ENCODE measurements around the gene TMEM167A. TPM values are rescaled to one million over a fixed set of nuclear protein-coding genes. Genes with fewer than 3 reads are reported as not detected.
A peak's percentile ranks its signal among the peaks of the same experiment; 100 is the strongest.
"Not testable (repeated sequence)": the region's sequence is repeated elsewhere in the genome, so short reads cannot be mapped to it uniquely, and the experiment has no call there.

The TMEM167A gene
- total and polyA plus RNA-seq, 8 donors, result 75.3 to 127 (median 83.4) TPM

DNA sequence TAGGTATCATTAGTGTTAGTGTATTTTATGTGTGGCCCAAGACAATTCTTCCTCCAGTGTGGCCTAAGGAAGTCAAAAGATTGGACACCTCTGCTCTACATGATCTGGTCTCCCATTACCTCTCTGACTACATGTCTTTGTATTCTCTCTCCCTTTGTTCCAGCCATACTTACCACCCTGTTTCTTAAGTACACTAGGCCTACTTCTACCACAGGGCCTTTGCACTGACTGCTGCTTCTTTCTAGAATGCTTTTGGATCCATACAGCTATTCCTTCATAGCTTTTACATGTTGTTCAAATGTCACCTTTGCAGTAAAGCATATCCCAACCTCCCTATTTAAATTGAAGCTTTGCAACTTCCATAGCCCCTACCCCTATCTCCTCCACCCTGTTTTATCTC is 5.6 kb upstream of the TMEM167A start:
- intact Hi-C loops (cut with DNase I), result no loop called here
- ATAC-seq, result no peak
- no peak for DNase-seq
- H3K4me1 ChIP-seq, result peaks cover 0 to 10% of the 10 kb centered on the region in 2 donors
- H3K27ac ChIP-seq, result no peak overlapping the region
- H3K36me3 ChIP-seq, result no peaks in the 10 kb centered on the region
- H3K4me3 ChIP-seq, result no peak overlapping the region
- no peaks in the 10 kb centered on the region for H3K9me3 ChIP-seq
- TF ChIP-seq, protein P1, sequence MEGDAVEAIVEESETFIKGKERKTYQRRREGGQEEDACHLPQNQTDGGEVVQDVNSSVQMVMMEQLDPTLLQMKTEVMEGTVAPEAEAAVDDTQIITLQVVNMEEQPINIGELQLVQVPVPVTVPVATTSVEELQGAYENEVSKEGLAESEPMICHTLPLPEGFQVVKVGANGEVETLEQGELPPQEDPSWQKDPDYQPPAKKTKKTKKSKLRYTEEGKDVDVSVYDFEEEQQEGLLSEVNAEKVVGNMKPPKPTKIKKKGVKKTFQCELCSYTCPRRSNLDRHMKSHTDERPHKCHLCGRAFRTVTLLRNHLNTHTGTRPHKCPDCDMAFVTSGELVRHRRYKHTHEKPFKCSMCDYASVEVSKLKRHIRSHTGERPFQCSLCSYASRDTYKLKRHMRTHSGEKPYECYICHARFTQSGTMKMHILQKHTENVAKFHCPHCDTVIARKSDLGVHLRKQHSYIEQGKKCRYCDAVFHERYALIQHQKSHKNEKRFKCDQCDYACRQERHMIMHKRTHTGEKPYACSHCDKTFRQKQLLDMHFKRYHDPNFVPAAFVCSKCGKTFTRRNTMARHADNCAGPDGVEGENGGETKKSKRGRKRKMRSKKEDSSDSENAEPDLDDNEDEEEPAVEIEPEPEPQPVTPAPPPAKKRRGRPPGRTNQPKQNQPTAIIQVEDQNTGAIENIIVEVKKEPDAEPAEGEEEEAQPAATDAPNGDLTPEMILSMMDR (IDR thresholded peaks at IDR 0.05), result no peak
- H3K27me3 ChIP-seq, result no peaks in the 10 kb centered on the region

DNA sequence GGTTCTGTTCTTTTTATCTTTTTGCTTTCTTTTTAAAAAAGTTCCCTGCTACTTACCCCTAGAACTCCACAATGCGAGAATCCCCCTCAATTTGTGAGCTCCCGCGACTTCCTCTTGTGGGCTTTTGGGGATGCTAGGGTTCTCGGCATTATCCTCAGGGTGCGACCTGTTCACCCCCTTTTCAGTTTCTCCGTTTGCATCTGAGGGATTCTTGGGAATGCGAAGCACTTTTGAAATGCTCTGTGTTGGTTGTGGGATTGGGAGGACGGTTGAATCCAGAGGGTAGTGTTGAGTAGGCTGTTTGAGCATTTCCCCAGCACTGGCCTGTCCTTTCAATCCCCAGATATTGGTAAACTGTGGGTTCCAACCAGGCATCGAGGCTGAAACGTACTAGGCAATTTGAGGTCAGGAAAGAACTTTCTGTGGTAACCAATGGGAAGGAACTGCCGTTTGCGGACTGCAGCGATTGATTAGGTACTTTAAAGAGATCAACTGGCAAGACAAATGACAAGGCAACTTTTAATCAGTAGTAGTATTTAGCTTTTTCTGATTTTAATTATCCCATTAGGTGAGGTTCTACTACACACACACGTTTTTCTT is 568 bp upstream of the TMEM167A start:
- no peaks in the 10 kb centered on the region for H3K27me3 ChIP-seq
- no peak for DNase-seq
- peaks cover 11 to 43% of the 10 kb centered on the region in 2 donors for H3K4me1 ChIP-seq
- ATAC-seq, result peak; percentile 20
- no peaks in the 10 kb centered on the region for H3K9me3 ChIP-seq
- peak overlapping the region; percentile 68 to 74 for H3K4me3 ChIP-seq
- intact Hi-C loops (cut with DNase I), result no loop called here
- TF ChIP-seq, protein P1 (IDR thresholded peaks at IDR 0.05), result no peak
- no peaks in the 10 kb centered on the region for H3K36me3 ChIP-seq
- peak overlapping the region; percentile 85 to 92 for H3K27ac ChIP-seq

DNA sequence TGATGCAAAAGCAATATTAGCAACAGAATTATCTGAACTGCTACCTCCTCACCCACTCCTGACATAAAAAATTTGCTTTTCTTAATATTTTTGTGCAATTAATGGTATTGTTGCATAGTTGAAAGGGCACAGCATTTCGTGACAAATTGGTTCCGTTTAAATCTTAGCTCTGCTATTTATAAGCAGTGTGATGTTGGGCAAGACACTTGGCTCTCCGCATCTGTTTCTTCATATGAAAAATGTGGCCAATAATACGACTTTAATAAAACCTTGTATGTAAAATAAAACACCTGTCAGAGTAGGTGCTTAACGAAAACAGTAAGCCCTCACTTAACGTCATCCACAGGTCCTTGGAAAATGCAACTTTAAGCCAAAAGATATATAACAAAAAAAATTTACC is 4.2 kb downstream of the TMEM167A start:
- no peaks in the 10 kb centered on the region for H3K27me3 ChIP-seq
- no peak overlapping the region for H3K4me3 ChIP-seq
- ATAC-seq, result no peak
- H3K36me3 ChIP-seq, result no peaks in the 10 kb centered on the region
- peaks cover 11 to 61% of the 10 kb centered on the region in 2 donors for H3K4me1 ChIP-seq
- H3K9me3 ChIP-seq, result no peaks in the 10 kb centered on the region
- DNase-seq, result peak in 1 of 4 donors; percentile 54
- no peak overlapping the region for H3K27ac ChIP-seq
- intact Hi-C loops (cut with DNase I), result no loop called here
- TF ChIP-seq, protein P1 (IDR thresholded peaks at IDR 0.05), result no peak

DNA sequence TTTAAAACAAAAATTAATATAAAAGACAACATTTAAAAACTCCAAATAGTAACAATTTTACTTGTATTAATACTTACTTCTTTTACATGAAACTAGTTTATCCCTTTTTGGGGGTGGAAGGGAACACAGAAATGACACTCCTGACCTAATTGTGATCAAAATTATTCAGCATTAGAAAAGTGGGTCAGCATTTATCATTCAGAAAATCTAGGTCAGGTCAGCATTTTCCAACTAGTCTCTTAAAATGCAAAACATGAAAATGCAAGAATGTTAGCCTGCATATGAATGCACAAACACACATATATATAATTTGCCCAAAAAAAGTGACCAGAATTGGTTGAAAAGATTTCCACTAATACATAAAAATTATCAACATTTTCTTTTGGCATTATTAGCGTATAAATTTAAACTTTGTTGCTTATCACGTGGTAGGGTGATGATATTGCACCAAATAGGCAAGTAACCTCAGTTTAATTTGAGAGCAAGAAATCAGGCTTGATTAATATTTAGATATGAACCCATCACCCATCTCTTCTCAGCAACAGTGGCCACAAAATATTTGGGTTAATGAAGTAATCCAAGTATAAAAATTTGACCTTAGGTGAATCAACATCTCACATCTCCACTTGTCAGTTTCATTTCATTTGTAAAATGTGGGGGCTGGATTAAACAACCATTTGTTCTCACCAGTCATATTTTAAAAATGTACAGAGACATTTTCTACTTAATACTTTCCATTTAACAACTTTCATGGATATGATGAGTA is 5.7 kb downstream of the TMEM167A start:
- peaks cover 10 to 64% of the 10 kb centered on the region in 2 donors for H3K4me1 ChIP-seq
- H3K27me3 ChIP-seq, result no peaks in the 10 kb centered on the region
- DNase-seq (no peak), ATAC-seq (no peak)
- no peaks in the 10 kb centered on the region for H3K9me3 ChIP-seq
- intact Hi-C loops (cut with DNase I), result no loop called here
- H3K4me3 ChIP-seq, result no peak overlapping the region
- TF ChIP-seq, protein P1 (IDR thresholded peaks at IDR 0.05), result no peak
- H3K27ac ChIP-seq, result no peak overlapping the region
- no peaks in the 10 kb centered on the region for H3K36me3 ChIP-seq

DNA sequence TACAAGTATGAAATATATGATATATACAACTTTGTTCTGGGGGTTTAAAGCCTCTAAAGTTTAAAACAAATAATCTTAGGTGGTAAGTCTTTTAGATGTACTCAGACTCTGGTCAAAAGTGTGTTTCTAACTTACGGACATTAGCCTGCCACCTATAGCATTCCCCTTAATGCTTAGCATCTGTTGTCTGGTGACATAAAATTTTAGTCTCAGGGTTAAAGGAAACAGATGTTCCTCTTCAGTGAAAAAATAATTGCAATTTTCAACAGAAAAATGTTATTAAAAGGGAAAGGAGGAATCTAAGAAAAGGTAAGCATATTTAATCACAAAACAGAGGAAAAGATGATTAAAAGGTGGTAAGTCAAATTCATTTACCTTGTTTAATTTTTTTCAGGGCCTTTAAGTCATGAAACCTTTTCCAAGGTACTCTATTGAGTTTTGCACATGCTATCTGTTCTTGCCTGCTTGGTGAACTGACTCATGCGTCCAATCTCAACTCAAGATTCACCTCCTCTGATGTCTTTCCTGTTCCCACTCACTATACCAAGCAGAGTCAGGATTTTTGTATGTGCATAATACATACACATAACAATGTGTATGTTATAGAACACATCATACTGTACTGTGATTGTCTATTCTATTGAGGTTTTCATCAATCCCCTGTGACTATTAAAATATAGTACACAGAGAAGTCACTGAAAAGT is 7.9 kb downstream of the TMEM167A start:
- no peak overlapping the region for H3K4me3 ChIP-seq
- peaks cover 0 to 4% of the 10 kb centered on the region in 2 donors for H3K36me3 ChIP-seq
- H3K27me3 ChIP-seq, result no peaks in the 10 kb centered on the region
- H3K9me3 ChIP-seq, result no peaks in the 10 kb centered on the region
- TF ChIP-seq, protein P1 (IDR thresholded peaks at IDR 0.05), result no peak
- peaks cover 0 to 44% of the 10 kb centered on the region in 2 donors for H3K4me1 ChIP-seq
- ATAC-seq (no peak), DNase-seq (no peak)
- no peak overlapping the region for H3K27ac ChIP-seq
- intact Hi-C loops (cut with DNase I), result no loop called here

DNA sequence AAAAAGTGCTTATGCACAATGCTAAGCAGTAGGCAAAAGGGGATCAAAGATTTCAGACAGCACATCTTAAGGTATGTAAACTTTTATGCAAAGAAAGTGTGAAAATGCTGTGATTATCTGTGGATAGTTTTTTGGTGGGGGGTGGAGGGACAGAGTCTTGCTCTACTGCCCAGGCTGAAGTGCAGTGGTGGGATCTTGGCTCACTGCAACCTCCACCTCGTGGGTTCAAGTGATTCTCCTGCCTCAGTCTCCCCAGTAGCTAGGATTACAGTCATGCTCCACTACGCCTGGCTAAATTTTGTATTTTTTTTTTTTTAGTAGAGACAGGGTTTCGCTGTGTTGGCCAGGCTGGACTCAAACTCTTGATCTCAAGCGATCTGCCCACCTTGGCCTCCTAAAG is 9.8 kb downstream of the TMEM167A start:
- H3K27me3 ChIP-seq; H3K27ac ChIP-seq; intact Hi-C loops (cut with DNase I); H3K9me3 ChIP-seq; DNase-seq; ATAC-seq; H3K4me3 ChIP-seq: not testable (repeated sequence)
- peaks cover 0 to 27% of the 10 kb centered on the region in 2 donors for H3K4me1 ChIP-seq
- peaks cover 0 to 14% of the 10 kb centered on the region in 2 donors for H3K36me3 ChIP-seq
